Measurements from ENCODE around the gene ROS1.

The ROS1 gene

DNA sequence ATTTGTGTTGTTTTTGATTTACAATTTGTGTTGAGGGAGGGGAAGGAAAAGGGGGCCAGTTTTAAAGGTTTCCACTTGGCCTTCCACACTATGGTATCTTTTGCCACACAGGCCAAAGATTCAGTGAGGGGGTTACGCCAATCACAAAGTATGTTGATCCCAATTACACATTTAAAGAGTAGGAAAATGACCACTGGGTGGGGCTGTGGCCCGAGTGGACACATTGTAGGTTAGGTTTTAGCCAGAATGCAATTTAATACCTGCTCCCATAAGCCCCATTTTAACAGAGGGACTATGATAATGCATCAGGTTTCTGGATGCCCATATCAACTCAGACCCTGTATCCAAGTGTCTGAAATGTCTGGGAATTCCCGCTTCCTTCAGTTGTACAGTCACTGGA, 144.8 kb downstream of the ROS1 start:
- Histone ChIP-seq H3F3A (ENCODE audit: insufficient read depth, low read length) (no peaks in the 10 kb centered on the region), H3K27me3 (ENCODE audit: insufficient read depth, low read length) (0 out of 2 replicates have a peak, but pooled peaks cover 4% of the 10 kb centered on the region), H3K9me2 (ENCODE audit: low read depth, low read length) (no peaks in the 10 kb centered on the region), H3K4me3 (ENCODE audit: low read depth, low read length, poor library complexity, severe bottlenecking) (no peak overlapping the region), H3K9me3 (ENCODE audit: low read length) (no peaks in the 10 kb centered on the region), H3K27ac (ENCODE audit: low read depth, low read length, poor library complexity, severe bottlenecking) (no peak overlapping the region), H3K4me1 (ENCODE audit: insufficient read depth, low read length, severe bottlenecking) (no peaks in the 10 kb centered on the region), H3K36me3 (ENCODE audit: insufficient read depth, low read length) (no peaks in the 10 kb centered on the region), H3K4me2 (ENCODE audit: low read length) (no peak overlapping the region), H3K9ac (ENCODE audit: low read length) (no peak overlapping the region), H3K79me2 (ENCODE audit: insufficient read depth, low read length) (no peaks in the 10 kb centered on the region), H2AFZ (ENCODE audit: low read length) (no peak overlapping the region), H4K20me1 (ENCODE audit: insufficient read depth, low read length) (no peaks in the 10 kb centered on the region)
- TF ChIP-seq EZH2 (IDR thresholded peaks at IDR 0.05; ENCODE audit: borderline replicate concordance, low read length) = no peak
- peak; percentile 26; the same call in 1 of the 2 replicates for TF ChIP-seq CTCF (IDR thresholded peaks at IDR 0.05; ENCODE audit: low read length)

DNA sequence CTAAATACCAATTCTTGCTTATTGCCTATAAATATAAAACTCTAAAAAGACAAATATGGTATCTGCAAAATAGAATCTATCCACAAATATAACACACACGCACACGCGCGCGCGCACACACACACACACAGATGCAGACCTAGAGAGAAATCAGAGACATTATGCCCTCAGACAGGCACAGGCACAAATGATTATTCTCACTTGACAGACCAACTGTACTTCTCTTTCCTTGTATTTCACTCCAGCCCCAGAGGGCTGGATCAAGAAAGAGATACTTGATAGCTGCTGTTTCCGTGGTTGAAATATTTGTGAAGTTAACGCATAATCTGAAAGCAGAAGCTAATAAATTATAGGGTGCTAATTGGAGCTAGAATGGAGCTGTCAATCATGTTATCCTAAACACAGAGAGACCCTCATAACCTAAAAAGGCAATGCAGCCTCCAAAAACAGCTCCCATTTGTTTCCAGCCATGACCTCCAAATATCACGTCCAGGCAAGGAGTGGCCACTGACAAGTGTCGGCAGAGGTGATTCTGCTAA, 148.9 kb downstream of the ROS1 start:
- no peak for TF ChIP-seq CTCF (IDR thresholded peaks at IDR 0.05; ENCODE audit: low read length)
- TF ChIP-seq EZH2 (IDR thresholded peaks at IDR 0.05; ENCODE audit: borderline replicate concordance, low read length) = no peak
- Histone ChIP-seq H2AFZ (ENCODE audit: low read length) (no peak overlapping the region), H3F3A (ENCODE audit: insufficient read depth, low read length) (no peaks in the 10 kb centered on the region), H3K4me3 (ENCODE audit: low read depth, low read length, poor library complexity, severe bottlenecking) (no peak overlapping the region), H3K9me3 (ENCODE audit: low read length) (no peaks in the 10 kb centered on the region), H4K20me1 (ENCODE audit: insufficient read depth, low read length) (no peaks in the 10 kb centered on the region), H3K4me1 (ENCODE audit: insufficient read depth, low read length, severe bottlenecking) (no peaks in the 10 kb centered on the region), H3K27me3 (ENCODE audit: insufficient read depth, low read length) (no peaks in the 10 kb centered on the region), H3K9me2 (ENCODE audit: low read depth, low read length) (no peaks in the 10 kb centered on the region), H3K27ac (ENCODE audit: low read depth, low read length, poor library complexity, severe bottlenecking) (no peak overlapping the region), H3K4me2 (ENCODE audit: low read length) (no peak overlapping the region), H3K79me2 (ENCODE audit: insufficient read depth, low read length) (no peaks in the 10 kb centered on the region), H3K36me3 (ENCODE audit: insufficient read depth, low read length) (no peaks in the 10 kb centered on the region), H3K9ac (ENCODE audit: low read length) (no peak overlapping the region)

- TF ChIP-seq CTCF (IDR thresholded peaks at IDR 0.05; ENCODE audit: low read length) (no peak), EZH2 (IDR thresholded peaks at IDR 0.05; ENCODE audit: borderline replicate concordance, low read length) (no peak)
- no peaks in the 10 kb centered on the region for H3K27me3 ChIP-seq (ENCODE audit: insufficient read depth, low read length)
These were observed 150.0 kb downstream of the ROS1 start for GRCh38 chr6:117275711-117276110.

More at GRCh38 chr6:117275711-117276110, 150.0 kb downstream of the ROS1 start:
- Histone ChIP-seq H3K9me2 (ENCODE audit: low read depth, low read length) (no peaks in the 10 kb centered on the region), H3K79me2 (ENCODE audit: insufficient read depth, low read length) (no peaks in the 10 kb centered on the region), H3K4me3 (ENCODE audit: low read depth, low read length, poor library complexity, severe bottlenecking) (no peak overlapping the region), H3K9me3 (ENCODE audit: low read length) (no peaks in the 10 kb centered on the region), H3K27ac (ENCODE audit: low read depth, low read length, poor library complexity, severe bottlenecking) (no peak overlapping the region), H3K36me3 (ENCODE audit: insufficient read depth, low read length) (no peaks in the 10 kb centered on the region), H3K9ac (ENCODE audit: low read length) (no peak overlapping the region), H4K20me1 (ENCODE audit: insufficient read depth, low read length) (no peaks in the 10 kb centered on the region), H3K4me2 (ENCODE audit: low read length) (no peak overlapping the region), H3K4me1 (ENCODE audit: insufficient read depth, low read length, severe bottlenecking) (no peaks in the 10 kb centered on the region), H3F3A (ENCODE audit: insufficient read depth, low read length) (no peaks in the 10 kb centered on the region), H2AFZ (ENCODE audit: low read length) (no peak overlapping the region)

Measured in OCI-LY1 (cell line).